Upper lobe of left lung (tissue), 4 donors: Measurements from ENCODE around the gene TBATA.

Experiments used
- EP300 ChIP-seq, 4 donors: sonication (generic); formaldehyde crosslinking; IDR thresholded peaks; one replicate each; pipeline ENCODE4 v1.5.1; 2017; ENCODE audit warnings: antibody characterized with exemption in 4 of 4, control low read depth in 2 of 4
- POLR2A ChIP-seq, 4 donors: fragments of 450-650 bp; IDR thresholded peaks; one replicate each; pipeline ENCODE4 v1.5.1; 2016 to 2017; ENCODE audit warnings: antibody characterized with exemption in 4 of 4, mild to moderate bottlenecking in 2 of 4
- TF ChIP-seq, protein P1 (sequence below), 6 experiments: fragments of 450-650 bp in 4 of 6; fragments of 200-600 bp in 2 of 6; sonication (generic) in 2 of 6; IDR thresholded peaks; one replicate each; pipeline ENCODE4 v1.5.1; 2016 to 2019; ENCODE audit warnings: antibody characterized with exemption in 6 of 6

DNA sequence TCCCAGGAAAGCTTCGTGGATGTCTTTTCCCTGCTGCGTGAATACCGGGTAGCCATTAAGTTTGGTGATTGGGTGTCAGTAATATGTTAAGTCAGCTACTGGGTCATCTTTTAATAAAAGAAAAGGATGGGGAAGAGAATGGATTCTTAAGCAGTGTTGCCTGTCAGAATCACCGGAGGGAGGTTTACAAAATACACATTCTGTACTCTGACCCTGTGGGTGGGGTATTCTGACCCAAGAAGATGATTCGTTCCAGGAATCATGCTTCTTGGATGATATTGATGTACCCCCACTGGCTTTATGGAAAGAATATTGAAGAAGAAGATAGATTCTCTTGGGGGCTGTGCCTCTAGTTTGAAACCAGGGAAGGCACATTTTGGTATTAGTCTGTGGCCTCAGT lies 48.8 kb upstream of the TBATA start:
- TF ChIP-seq, protein P1, sequence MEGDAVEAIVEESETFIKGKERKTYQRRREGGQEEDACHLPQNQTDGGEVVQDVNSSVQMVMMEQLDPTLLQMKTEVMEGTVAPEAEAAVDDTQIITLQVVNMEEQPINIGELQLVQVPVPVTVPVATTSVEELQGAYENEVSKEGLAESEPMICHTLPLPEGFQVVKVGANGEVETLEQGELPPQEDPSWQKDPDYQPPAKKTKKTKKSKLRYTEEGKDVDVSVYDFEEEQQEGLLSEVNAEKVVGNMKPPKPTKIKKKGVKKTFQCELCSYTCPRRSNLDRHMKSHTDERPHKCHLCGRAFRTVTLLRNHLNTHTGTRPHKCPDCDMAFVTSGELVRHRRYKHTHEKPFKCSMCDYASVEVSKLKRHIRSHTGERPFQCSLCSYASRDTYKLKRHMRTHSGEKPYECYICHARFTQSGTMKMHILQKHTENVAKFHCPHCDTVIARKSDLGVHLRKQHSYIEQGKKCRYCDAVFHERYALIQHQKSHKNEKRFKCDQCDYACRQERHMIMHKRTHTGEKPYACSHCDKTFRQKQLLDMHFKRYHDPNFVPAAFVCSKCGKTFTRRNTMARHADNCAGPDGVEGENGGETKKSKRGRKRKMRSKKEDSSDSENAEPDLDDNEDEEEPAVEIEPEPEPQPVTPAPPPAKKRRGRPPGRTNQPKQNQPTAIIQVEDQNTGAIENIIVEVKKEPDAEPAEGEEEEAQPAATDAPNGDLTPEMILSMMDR (IDR thresholded peaks at IDR 0.05) = no peak
- TF ChIP-seq POLR2A (IDR thresholded peaks at IDR 0.05) (no peak), EP300 (IDR thresholded peaks at IDR 0.05) (no peak)
